ENCODE results near the gene EVPL.

The EVPL gene

GRCh38 chr17:76000016-76000754 lies 26.9 kb downstream of the EVPL start:
- TF ChIP-seq ZFX (IDR thresholded peaks at IDR 0.05) (peak; percentile 43; the same call in 1 of the 2 replicates), CTCF (conservative IDR thresholded peaks at IDR 0.05) (peak; percentile 98)
- peak overlapping the region; percentile 66 for H3K27ac ChIP-seq

DNA sequence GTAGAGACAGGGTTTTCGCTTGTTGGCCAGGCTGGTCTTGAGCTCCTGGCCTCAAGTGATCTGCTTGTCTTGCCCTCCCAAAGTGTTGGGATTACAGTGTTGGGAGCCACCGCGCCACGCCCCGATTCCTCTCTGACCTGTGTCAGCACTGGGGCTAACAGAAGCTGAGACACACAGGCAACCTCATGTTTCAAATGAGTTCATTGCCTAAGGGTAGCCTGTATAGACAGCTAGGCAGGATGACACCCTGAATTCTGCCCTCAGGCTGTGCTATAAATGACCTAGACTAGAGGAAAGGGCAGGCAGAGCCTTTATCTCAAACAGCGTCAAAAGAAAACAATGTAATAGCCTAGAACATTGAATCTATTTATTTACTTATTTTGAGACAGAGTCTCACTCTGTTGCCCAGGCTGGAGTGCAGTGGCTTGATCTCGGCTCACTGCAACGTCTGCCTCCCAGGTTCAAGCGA lies 28.7 kb downstream of the EVPL start:
- no peak overlapping the region for H3K27ac ChIP-seq
- TF ChIP-seq CTCF (conservative IDR thresholded peaks at IDR 0.05) (no peak), ZFX (IDR thresholded peaks at IDR 0.05) (no peak)

GRCh38 chr17:75996665-75997590 lies 30.2 kb downstream of the EVPL start:
- no peak overlapping the region for H3K27ac ChIP-seq

DNA sequence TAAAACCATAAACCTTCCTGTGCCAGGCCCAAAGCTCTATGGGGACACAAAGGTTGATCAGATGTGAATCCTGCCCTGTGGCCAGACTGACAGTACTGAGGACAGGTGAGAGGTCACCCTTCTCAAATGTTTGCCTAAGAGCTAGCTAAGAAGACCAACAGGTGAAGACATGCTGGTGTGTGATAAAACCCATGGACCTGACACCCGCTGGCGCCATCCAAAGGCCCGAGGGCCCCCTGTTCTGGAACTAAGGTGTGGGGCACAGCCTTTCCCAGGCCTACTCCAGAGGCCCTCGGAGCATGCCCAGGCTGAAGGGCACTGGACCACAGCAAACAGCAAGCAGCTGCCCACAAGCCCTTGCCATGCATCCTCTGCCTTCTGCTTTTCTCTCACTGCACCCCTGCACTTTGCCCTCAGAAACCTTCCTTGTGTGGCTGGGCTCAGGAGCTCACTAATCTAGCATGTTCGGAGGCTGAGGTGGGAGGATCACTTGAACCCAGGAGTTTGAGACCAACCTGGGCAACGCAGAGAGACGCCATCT lies 31.7 kb downstream of the EVPL start:
- TF ChIP-seq CTCF (conservative IDR thresholded peaks at IDR 0.05) = no peak
- no peak for TF ChIP-seq ZFX (IDR thresholded peaks at IDR 0.05)
- no peak overlapping the region for H3K27ac ChIP-seq

More at GRCh38 chr17:75996665-75997590, 30.2 kb downstream of the EVPL start:
- no peak for TF ChIP-seq CTCF (conservative IDR thresholded peaks at IDR 0.05)
- no peak for TF ChIP-seq ZFX (IDR thresholded peaks at IDR 0.05)

DNA sequence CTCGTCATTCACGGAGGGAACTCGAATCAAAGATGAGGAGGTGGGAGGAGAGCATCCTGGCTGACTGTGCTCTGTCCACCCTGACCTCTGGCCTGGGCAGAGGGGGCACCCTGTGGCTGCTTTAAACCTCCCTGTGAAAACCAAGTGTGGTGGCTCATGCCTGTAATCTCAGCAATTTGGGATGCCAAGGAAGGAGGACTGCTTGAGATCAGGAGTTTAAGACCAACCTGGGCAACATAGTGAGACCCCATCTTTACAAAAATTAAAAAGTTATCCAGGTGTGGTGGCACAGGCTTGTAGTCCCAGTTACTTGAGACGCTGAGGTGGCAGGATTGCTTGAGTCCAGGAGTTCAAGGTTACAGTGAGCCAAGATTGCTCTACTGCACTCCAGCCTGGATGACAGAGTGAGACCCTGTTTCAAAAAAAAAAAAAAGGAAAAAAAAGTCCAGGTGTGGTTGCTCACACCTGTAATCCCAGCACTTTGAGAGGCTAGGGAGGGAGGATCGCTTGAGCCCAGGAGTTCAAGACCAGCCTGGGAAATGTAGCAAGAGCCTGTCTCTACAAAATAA lies 32.2 kb downstream of the EVPL start:
- no peak overlapping the region for H3K27ac ChIP-seq
- no peak for TF ChIP-seq CTCF (conservative IDR thresholded peaks at IDR 0.05)
- TF ChIP-seq ZFX (IDR thresholded peaks at IDR 0.05) = no peak

GRCh38 chr17:75991396-75991795 lies 35.7 kb downstream of the EVPL start:
- no peak overlapping the region for H3K27ac ChIP-seq
- no peak for TF ChIP-seq ZFX (IDR thresholded peaks at IDR 0.05)
- TF ChIP-seq CTCF (conservative IDR thresholded peaks at IDR 0.05) = no peak

Data from C4-2B (cell line).